ENCODE data around the gene MTFR1L. TPM values are rescaled to one million over a fixed set of nuclear protein-coding genes. Genes with fewer than 3 reads are reported as not detected.

MTFR1L gene
- polyA plus RNA-seq, 1 donor from 2014 or later: 115 TPM

DNA sequence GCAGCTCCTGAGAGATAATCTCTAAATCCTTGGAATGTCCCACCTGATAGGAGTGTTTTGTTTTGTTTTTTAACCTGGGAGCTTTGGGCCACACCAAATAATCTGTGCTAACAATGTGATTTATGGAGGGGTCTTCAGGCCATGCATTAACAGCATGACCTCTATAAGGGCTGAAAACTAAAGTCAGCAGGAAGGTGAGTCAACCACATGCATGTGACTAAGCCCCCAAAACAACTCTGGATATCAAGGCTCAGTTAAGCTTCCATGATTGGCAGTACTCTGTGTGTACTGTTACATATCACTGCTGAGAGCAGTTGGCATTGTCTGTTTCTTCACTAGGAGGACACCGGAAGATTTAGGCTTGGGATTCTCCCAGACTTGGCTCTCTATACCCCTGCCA lies 28.8 kb downstream of the MTFR1L start:
- no peaks in the 10 kb centered on the region for H3K36me3 ChIP-seq (ENCODE audit: insufficient read depth, low read length)
- no peak overlapping the region for H3K9ac ChIP-seq (ENCODE audit: low read length)
- no peaks in the 10 kb centered on the region for H3K27me3 ChIP-seq (ENCODE audit: insufficient read depth, low read depth, low read length)
- no peak overlapping the region for H3K27ac ChIP-seq (ENCODE audit: low read length)
- TF ChIP-seq CTCF (IDR thresholded peaks at IDR 0.05; ENCODE audit: poor library complexity, severe bottlenecking) (no peak), EP300 (conservative IDR thresholded peaks at IDR 0.05; ENCODE audit: poor library complexity, severe bottlenecking) (no peak), POLR2AphosphoS5 (IDR thresholded peaks at IDR 0.05) (no peak), MXI1 (conservative IDR thresholded peaks at IDR 0.05; ENCODE audit: poor library complexity, severe bottlenecking) (no peak), EZH2 (IDR thresholded peaks at IDR 0.05; ENCODE audit: borderline replicate concordance, insufficient read depth, low read length, poor library complexity, severe bottlenecking) (no peak), RAD21 (conservative IDR thresholded peaks at IDR 0.05) (no peak), SMC3 (conservative IDR thresholded peaks at IDR 0.05; ENCODE audit: poor library complexity) (no peak), TAF1 (IDR thresholded peaks at IDR 0.05; ENCODE audit: low read depth) (no peak)
- no peaks in the 10 kb centered on the region for H4K20me1 ChIP-seq (ENCODE audit: insufficient read depth)
- H3K4me2 ChIP-seq (ENCODE audit: low read length): no peak overlapping the region
- no peak overlapping the region for H2AFZ ChIP-seq (ENCODE audit: low read depth, low read length)
- no peaks in the 10 kb centered on the region for H3K9me2 ChIP-seq (ENCODE audit: insufficient read depth, low read length)
- H3K79me2 ChIP-seq (replicated peaks; ENCODE audit: insufficient read depth, low read length): no peaks in the 10 kb centered on the region
- no peaks in the 10 kb centered on the region for H3F3A ChIP-seq (ENCODE audit: insufficient read depth, low read length, poor library complexity, severe bottlenecking)
- H3K4me3 ChIP-seq (ENCODE audit: low read length): no peak overlapping the region
- H3K9me3 ChIP-seq (ENCODE audit: low read length): no peaks in the 10 kb centered on the region

DNA sequence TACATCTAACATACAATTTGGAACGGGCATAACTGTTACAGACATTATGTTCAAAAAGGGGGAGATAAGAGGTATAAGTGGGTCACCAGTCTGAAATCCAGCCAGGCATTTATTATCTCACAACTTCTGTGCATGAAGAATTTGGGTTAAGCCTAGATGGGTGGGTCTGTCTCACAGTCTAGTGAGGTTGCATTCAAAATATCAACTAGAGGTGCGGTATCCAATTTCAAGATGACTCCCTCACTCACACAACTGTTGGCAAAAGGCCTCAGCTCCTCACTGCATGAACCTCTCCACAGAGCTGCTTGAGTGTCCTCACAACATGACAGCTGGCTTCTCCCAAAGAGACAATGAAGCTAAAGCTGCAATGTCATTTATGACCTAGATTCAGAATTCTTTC lies 34.8 kb downstream of the MTFR1L start:
- Histone ChIP-seq H3F3A (ENCODE audit: insufficient read depth, low read length, poor library complexity, severe bottlenecking) (no peaks in the 10 kb centered on the region), H2AFZ (ENCODE audit: low read depth, low read length) (no peak overlapping the region), H3K36me3 (ENCODE audit: insufficient read depth, low read length) (no peaks in the 10 kb centered on the region), H3K9me2 (ENCODE audit: insufficient read depth, low read length) (no peaks in the 10 kb centered on the region), H3K4me3 (ENCODE audit: low read length) (no peak overlapping the region), H3K27me3 (ENCODE audit: insufficient read depth, low read depth, low read length) (peaks cover 8% of the 10 kb centered on the region), H3K27ac (ENCODE audit: low read length) (no peak overlapping the region), H3K9me3 (ENCODE audit: low read length) (no peaks in the 10 kb centered on the region), H3K9ac (ENCODE audit: low read length) (no peak overlapping the region), H3K4me2 (ENCODE audit: low read length) (no peak overlapping the region), H4K20me1 (ENCODE audit: insufficient read depth) (no peaks in the 10 kb centered on the region), H3K79me2 (replicated peaks; ENCODE audit: insufficient read depth, low read length) (no peaks in the 10 kb centered on the region)
- TF ChIP-seq SMC3 (conservative IDR thresholded peaks at IDR 0.05; ENCODE audit: poor library complexity): no peak
- TF ChIP-seq CTCF (IDR thresholded peaks at IDR 0.05; ENCODE audit: poor library complexity, severe bottlenecking): no peak
- TF ChIP-seq EZH2 (IDR thresholded peaks at IDR 0.05; ENCODE audit: borderline replicate concordance, insufficient read depth, low read length, poor library complexity, severe bottlenecking): no peak
- TF ChIP-seq POLR2AphosphoS5 (IDR thresholded peaks at IDR 0.05): no peak
- no peak for TF ChIP-seq REST (IDR thresholded peaks at IDR 0.05; ENCODE audit: borderline replicate concordance)
- TF ChIP-seq RAD21 (conservative IDR thresholded peaks at IDR 0.05): no peak
- no peak for TF ChIP-seq EP300 (conservative IDR thresholded peaks at IDR 0.05; ENCODE audit: poor library complexity, severe bottlenecking)
- TF ChIP-seq TAF1 (IDR thresholded peaks at IDR 0.05; ENCODE audit: low read depth): no peak
- TF ChIP-seq MXI1 (conservative IDR thresholded peaks at IDR 0.05; ENCODE audit: poor library complexity, severe bottlenecking): no peak

Data from neural cell (in vitro differentiated cells).